Activated CD4-positive, CD25-positive, alpha-beta regulatory T cell treated with anti-CD3 and anti-CD28 coated beads, Interleukin-2, amount 50 U/mL, for 16 hours (primary cell): ENCODE data around the gene VEGFD.

Experiments
- DNase-seq: peaks from one replicate; pipeline ENCODE4 v3.0.0-alpha.2; 2020; ENCODE audit warnings: low read depth, low spot score

Gene VEGFD

GRCh38 chrX:15384304-15384703 lies at the start of gene VEGFD:
TSS of gene VEGFD (minus strand) at chrX:15384413. CDS start at chrX:15383946, 467 bp downstream.
- no peak for DNase-seq

DNA sequence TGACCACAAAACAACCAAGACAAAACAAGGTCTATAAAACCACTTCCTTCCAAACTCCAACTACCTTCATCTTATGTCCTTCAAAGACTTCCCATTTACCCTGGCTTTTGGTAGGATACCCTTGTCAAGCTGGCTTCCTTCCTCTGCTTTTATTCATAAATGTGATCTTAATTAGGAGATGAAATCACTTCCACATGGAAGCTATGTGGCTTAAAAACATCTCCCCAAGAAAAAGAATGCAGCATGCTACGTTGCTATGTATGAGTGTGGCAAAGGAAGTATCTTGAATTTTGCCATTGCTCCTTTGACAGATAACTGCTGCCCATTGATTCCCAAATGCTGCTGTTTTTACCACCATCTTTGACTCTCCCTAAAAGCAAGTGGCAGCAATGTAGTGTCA lies 46.4 kb upstream of the VEGFD start:
- DNase-seq = no peak

GRCh38 chrX:15430076-15430475 lies 45.9 kb upstream of the VEGFD start:
- DNase-seq = no peak

DNA sequence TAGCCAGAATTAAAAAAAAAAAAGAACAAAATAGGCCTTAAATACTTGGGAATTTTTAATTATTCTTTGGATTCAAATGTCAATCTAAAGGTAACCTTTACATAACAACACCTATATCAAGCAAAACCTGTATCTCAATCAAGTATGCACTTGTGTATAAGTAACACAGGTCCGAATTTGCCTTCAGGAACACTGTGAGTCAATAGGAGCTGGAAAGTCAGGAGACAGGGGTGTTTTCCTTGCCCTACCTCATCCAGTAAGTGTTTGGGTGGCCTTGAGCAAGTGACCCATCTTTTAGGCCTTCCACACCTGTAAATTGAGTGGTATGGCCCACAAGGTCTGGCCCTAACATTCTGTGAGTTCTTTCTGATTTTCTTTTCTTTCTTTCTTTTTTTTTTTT lies 40.8 kb upstream of the VEGFD start:
- no peak for DNase-seq

DNA sequence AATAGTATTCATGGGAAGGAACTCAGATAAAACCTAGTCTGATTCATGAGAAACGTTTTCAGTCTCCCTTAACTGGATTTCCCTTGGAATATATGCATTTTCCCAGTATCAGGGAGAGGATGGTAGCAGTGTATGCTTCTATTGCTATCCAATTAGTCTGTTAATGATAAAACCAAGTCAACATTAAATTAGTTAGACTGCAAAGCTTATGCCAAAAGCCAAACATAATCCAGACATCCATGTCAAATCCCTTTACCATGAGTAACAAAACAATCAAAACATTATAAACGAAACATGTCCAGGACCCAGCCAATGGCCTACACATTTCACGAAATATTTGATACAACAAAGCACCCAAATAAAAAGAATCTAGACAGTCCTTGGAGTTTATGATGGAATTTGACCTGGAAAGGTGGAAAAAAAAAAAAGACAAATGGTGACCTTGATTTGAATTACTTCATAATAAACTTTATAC lies 34.5 kb upstream of the VEGFD start:
- no peak for DNase-seq

DNA sequence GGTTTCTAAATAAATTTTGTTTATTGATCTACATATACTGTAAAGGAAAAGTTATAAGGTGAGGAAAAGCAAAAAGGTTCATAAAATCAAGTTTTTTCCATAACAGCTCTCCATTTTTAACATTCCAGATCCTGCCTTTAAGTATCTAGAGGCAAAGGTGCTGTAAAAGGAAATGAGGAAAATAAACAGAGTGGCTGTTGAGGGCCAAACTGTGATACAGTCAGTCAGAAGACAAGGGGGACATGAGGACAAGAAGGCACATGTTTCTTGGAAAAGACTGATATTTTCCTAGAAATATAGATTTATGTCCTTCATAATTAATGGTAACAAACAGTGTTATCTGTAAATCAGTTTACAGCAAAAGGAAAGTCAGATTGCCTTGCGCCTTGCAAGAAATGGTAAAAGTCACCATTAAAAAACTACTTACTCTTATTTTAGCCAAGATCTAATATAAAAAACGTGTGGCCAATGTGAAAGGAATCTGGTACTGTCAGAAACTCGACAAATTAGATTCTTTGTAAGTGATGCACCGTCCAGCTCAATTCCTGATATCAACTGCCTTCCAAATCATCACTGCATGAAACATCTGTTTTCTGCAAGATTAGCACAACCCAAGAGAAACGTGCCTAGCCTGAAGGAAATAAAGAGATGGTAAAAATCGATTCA lies 34.0 kb upstream of the VEGFD start:
- DNase-seq = no peak

DNA sequence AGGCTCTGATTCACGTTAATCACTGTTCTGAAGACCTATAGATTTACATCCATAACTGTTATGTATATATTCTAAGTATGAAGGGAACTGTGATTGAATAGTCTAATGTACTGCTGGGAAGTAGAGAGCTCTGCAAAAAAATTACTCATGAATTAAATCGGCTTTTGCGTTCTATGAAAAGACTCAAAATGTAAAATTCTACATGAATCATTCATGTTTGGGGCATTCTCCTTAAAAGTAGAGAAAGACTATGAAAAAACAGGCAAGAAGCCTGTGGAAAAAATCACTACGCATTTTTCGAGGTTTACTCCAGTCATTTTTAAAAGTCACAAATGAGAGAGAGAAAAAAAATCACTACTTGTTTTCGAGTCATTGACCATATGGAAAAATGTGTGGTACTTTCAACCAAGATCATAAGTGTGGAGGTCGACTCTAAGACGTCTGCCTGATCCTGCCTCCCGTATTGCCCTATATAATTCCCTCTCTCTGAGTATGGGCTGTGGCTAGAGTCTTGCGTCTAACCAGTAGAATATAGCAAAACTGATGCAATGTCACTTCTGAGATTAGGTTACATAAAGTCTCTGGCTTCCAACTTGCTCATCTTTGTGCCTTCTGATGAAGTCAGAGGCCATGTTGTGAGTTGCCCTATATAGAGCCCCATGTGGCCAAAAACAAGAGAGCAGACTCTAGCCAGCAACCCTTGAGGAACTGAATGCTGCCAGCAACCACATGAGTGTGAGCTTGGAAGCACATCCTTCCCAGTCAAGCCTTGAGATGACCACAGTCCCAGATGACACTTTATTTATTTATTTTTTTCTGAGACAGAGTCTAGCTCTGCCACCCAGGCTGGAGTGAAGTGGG lies 32.1 kb upstream of the VEGFD start:
- DNase-seq = no peak

DNA sequence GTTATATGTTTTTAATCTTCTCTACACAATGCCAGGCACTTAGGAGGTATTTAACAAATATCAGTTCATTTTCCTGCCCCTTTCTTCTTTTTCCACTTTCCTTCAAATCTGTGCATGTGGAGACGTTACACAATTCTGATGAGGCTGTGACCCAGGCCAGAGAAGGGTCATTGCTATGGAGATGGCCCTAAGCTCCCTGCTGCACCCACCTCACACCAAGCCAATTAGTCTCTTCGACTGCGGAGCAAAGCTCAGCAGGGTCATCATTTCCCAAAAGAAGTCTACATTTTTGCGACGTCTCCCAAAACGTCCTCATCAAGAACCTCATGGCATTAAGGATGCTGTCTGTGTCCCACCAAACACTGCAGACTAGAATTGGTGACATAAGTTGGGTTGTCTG lies 28.9 kb upstream of the VEGFD start:
- DNase-seq = no peak

DNA sequence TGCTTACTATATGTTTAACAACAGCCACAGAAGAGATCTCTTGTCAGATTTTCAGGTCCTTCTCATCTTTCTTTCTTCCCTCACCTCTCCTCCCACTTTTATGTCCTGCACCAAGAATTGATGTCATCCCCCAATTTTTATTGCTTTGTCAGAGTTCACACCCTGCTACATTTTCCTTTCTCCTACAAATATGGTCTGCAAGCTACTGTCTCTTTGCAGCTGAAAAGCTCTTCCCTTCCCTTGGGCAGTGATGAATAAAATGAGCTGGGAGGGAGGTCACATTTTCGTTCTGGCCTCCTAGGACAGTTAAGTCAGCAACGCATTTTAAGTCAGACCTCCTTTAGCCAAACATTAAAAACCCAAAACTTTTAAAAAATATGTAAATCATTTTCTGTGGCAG lies 26.7 kb upstream of the VEGFD start:
- DNase-seq = no peak

DNA sequence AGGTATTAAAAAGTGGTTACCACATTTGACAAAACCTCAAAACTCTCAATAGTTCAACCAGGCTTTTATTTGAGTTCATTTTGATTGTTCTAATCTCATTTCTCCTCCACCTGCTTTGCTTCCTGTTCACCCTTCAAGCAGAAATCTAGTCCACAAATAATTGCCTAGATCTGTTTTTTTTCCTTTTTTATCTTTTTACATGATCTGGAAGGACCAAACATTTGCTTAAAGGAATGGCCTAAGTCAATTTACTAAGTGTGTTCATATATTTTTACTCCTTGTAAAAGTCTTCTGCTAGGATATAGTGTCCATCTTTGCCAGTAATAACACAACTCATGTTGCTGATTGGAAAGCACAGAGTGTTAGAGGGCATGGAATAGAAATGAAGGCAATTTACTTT lies 26.2 kb upstream of the VEGFD start:
- DNase-seq = no peak

- no peak for DNase-seq
Observed at GRCh38 chrX:15405846-15406245, 21.6 kb upstream of the VEGFD start.

DNA sequence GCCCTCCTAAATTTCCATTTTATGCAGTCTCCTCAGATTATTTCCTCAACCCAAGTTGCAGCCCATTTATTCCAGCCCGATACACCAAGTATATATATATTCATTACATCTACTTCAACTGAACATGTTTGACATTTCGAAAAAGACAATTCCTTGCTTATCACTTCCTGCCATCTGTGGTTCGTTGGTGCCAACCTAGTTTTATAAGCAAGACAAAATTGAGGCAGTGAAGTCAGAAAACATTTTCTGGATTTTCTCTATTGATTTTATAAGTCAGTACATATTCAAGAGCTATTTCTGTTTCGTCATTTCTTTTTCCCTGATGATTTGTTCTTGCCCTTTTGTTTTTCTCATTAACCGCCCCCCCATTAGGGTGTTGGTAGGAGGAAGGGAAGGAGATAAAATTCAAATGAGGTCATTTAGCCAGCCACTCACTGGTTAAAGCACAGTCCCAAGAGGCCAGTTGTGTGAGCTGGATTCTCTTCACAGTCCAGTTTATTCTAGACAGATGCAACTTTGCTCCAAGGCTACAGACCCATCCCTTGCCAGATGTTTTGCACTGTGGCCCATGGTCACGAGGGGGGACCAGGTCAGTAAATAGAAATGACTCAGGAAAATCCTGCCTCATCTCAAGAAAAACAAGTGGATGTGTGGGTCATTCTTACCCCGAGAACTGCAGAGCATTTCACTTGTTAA lies 20.3 kb upstream of the VEGFD start:
- no peak for DNase-seq

DNA sequence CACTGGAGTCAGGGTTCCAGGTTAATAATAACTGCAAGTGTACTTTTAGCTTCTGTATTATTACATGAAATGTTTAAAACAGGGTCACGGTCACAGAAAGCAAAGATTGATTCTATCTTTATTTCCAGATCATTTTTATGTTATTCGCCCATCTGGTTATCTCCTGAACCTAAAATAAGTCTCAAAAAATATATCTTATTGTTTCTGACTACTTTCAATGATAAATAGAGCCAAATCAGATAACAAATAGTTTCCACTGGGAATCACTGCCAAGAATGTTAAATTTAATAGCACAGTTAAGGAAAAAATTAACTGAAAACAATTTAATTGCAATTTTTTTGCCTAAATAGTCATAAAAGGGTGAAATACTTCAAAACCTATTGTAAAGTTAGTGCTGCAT lies 17.2 kb upstream of the VEGFD start:
- no peak for DNase-seq

DNA sequence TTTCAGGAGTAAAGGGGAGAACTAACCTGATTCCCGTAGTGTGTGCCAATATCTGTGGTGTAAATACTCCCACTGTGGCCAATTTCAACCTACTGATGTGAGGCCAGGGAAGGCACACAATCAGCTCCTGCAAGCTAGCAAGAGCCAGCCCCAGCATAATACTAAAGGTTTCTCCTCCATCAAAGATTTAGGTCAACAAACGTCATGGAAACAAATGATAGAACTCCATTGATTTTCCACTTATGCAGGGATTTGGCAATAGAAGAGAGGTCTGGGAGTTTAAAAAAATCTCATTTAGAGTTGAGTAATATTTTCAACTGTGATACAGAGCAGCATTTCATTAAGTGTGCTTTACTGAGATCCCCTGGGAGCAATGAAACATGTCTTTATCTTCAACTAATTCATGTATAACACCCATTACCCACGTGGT lies 15.8 kb upstream of the VEGFD start:
- DNase-seq = no peak

- no peak for DNase-seq
Observed at GRCh38 chrX:15398874-15399273, 14.7 kb upstream of the VEGFD start.

DNA sequence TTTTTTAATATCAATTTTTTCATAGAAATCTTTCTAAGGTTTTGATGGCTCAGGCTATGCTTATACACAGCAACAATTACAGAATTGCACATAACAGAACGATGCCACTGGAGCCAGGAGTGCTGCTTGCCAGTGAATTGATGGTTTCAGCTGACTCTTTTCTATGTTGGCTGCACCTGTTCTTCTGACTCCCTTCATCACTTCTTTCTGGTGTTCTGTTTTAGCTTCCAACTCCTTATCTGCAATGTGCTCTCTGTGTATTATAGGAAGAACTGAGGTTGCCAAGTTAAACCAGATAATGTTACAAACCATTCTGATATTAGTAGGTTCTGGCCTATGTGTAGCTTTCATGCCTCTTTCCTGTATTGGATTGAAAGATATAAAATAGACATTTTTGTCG lies 11.6 kb upstream of the VEGFD start:
- no peak for DNase-seq

GRCh38 chrX:15391850-15392249 lies 7.6 kb upstream of the VEGFD start:
- DNase-seq = no peak

GRCh38 chrX:15382813-15383212 lies 1.4 kb downstream of the VEGFD start:
- DNase-seq = no peak

- DNase-seq = no peak
Observed at GRCh38 chrX:15376956-15377355, 7.3 kb downstream of the VEGFD start.

DNA sequence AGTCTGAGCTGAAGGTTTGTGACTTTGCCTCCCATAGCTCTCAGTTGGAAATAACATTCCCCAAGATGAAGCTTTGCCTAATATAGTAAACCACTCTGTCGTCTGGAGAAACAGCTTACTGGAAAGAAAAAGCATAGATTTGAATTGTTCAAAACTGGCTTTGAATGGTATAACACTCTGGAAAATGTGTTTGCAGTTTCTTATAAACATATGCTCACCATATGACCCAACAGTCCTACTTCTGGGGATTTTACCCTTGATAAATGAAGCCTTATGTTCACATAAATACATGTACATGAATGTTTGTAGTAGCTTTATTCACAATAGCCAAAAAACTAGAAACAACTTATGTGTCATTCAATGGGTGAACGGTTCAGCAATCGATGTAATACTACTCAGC lies 10.2 kb downstream of the VEGFD start:
- DNase-seq = no peak

GRCh38 chrX:15366506-15367352 lies 17.5 kb downstream of the VEGFD start:
- no peak for DNase-seq

- no peak for DNase-seq
Observed at GRCh38 chrX:15359701-15360100, 24.5 kb downstream of the VEGFD start.
